Measurements from ENCODE around the gene ETNPPL.

Gene ETNPPL

DNA sequence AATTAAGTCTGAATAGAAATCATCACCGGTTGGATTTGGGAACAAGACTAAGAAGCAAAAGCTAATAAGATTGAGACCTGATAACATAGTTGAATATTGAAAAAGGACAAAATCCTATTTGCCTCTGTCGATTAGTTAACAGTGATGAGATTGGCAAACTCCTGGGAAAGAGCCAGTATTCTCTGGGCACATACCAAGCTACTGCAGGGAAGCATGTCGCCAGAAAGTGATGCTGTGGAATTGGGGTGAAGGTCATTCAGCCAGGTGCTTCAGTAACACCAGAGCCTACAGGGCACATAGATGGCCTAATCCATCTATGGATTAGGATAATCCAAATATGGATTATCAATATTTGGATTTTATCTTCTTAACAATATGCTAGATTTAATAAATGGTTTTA, 68.4 kb downstream of the ETNPPL start:
- DNase-seq = no peak

DNA sequence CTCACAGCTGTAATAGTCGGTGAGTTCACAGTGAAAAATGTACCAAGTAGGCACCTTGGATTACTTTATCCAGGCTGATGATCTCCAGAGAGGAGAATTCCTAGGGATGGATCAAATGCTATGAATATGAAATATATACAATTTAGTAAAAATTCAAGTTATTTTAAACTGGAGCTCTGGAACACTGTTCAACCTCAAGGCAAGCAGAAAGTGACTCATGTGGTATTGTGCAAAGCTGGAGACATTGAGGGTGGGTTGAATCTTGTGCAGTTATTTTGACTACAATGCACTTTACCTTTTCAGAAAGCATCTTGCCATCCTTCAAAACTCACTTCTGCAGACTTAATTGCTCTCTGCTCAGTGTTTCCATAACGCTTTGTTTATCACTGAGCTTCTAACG, 69.0 kb downstream of the ETNPPL start:
- no peak for DNase-seq

DNA sequence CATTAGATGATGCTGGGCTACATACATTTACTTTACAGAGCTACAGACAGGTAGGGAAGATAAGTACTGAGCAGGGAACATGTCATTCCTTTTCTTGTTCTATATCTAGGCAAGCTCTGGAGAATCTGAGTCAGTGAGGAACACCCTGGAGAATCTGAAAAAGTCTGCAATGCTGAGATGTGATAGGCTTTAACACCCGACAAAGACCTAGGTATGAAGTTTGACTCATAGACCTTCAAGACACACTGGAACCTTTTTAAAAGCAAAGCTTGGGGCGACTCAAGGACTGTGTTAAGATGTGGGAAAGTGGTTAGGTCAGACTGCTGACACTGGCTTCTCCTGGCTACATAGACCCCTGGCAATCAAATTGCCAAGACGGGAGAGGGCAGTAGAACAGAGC, 69.6 kb downstream of the ETNPPL start:
- no peak for DNase-seq

Measured in midbrain (tissue), 1 donor.